Measurements from ENCODE around the gene GATA1.
A peak's percentile ranks its signal among the peaks of the same experiment; 100 is the strongest.

GATA1 gene

DNA sequence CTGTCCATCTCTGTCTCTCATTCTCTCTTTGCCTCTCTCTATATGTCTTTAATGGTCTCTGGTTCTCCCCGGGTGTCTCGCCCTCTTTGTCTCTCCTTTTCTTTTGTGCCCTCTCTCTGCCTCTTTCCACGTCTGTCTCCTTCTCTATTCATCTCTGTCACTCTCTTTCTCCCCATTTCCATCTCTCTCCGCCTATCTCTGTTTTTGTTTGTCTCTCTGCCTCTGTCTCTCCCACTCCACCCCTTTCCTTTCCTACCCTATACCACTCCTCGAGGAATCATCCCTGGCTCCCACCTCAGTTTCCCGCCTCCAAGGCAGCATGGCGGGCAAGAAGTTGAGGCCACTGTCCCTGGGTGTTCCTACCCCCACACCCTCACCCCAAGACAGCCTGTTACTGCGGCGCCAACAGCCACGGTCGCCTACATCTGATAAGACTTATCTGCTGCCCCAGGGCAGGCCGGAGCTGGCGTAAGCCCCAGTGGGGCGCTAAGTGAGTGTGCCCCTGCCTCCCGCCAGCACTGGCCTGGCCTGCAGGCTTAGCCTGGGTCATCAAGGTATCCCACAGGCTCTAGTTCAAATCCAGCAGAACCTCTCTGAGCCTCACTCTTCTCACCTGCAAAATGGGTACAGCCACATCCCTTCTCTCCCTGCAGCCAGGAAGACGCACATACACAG lies 713 bp upstream of the GATA1 start:
- DNase-seq = no peak

GRCh38 chrX:48786825-48787504 lies 575 bp downstream of the GATA1 start:
- DNase-seq = no peak

GRCh38 chrX:48787505-48788443 lies 1.4 kb downstream of the GATA1 start:
- no peak for DNase-seq

GRCh38 chrX:48789366-48790220 lies 3.2 kb downstream of the GATA1 start:
- no peak for DNase-seq

DNA sequence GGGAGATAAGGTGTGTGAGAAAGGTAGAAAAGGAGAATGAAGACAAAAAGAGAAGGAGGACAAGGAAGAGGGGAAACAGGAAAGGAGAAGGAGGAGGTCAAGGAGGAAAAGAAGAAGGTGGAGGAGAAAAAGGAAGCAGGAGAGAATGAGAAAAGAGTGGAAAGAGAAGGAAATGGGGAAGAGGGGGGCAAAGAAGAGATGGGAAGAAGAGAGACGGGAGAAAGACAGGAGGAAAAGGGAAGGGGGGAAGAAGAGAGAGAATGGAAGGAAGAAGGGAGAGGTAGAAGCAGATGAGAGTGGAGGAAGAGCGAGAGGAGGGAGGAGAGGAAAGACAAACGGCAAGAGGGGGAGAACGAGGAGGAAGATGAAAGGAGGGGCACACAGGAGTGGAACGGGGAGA lies 4.1 kb downstream of the GATA1 start:
- DNase-seq = no peak

DNA sequence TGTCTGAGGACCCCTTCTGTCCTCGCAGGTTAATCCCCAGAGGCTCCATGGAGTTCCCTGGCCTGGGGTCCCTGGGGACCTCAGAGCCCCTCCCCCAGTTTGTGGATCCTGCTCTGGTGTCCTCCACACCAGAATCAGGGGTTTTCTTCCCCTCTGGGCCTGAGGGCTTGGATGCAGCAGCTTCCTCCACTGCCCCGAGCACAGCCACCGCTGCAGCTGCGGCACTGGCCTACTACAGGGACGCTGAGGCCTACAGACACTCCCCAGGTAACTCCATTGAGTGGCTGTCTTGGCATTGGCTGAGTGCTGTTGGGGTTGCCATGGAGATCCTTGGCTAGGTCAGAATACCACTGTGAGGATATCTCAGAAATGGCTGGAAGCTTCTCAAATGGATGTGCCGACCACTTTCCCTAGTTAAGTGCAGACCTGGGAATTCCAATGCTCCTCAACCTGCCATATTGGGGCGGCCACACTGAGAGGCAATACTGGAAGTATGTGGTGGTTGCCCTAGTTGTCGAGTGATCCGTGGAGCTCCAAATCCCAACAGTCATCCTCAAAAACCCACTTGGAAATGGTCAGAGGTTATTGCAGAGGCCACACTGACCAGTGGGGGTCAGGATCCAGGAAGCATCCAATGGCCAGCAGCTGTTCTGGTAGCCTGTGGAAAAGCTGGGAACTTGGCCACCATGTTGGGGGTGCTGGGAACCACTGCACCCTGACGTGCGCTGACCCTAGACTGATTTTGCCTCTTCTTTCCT lies 4.9 kb downstream of the GATA1 start:
- no peak for DNase-seq

- DNase-seq = no peak
Measured at GRCh38 chrX:48792219-48792618, 5.8 kb downstream of the GATA1 start.

DNA sequence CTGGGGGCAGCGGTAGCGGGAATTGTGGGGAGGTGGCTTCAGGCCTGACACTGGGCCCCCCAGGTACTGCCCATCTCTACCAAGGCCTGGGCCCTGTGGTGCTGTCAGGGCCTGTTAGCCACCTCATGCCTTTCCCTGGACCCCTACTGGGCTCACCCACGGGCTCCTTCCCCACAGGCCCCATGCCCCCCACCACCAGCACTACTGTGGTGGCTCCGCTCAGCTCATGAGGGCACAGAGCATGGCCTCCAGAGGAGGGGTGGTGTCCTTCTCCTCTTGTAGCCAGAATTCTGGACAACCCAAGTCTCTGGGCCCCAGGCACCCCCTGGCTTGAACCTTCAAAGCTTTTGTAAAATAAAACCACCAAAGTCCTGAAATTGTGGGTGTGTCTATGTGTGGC lies 7.5 kb downstream of the GATA1 start:
- no peak for DNase-seq

DNA sequence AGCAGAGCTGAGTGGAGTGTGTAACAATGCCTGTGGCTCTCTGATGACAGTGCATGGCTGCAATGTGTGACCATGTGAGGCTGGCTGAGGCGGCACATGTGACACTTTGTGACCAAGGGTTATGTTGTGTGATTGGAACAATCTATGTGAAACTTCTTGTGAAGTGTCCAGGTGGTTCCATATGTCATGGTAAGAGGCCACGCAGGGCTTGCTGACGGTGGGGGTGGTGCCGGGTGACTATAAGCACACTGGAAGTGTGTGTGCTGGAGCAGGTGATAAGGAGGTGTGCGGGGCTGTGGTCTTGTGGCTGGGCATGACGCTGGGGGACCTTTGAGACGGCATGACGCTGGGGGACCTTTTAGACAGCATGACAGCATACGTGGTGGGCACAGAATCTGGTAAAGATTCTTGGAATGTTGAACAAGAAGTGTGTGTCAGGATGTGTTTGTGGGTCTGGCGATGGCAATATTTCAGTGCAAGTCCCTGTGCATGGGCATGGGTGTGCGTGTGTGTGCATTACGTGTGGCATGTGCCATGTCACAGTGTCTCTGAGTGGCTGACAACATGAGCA lies 8.0 kb downstream of the GATA1 start:
- DNase-seq = no peak

- DNase-seq = no peak
Measured at GRCh38 chrX:48794911-48795515, 8.6 kb downstream of the GATA1 start.

- no peak for DNase-seq
Measured at GRCh38 chrX:48798318-48798717, 11.9 kb downstream of the GATA1 start.

DNA sequence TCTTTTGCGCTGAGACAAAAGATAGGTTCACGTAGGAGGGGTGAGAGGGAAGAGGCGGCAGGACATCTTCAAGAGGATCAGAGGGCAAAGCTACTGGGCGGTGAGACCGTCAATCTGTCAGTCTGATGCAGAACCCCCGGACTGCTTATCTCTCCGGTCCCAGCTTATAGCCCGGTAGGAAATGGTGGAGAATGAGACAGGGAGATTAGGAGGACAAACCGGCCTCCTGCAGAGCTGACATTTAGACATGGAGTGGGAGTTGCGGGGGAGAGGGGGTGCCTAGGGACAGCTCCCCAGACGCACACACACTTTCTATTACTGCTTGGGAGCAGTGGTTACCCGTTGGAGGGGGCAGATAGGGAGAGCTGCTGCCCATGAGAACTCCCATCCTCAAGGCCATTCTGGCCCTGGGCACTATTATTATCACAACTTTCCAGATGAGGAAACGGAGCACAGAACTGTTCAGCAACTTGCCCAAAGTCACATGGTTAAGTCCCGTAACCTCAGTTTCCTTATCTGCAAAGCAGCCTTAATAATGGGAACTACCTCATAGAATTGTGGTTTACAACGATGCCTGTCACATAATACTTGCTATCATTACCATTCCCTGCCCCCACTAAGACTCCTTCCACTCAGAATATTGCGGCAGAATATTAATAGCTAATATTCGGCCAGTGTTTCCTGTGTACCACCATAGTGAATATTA lies 14.3 kb downstream of the GATA1 start:
- DNase-seq = no peak

GRCh38 chrX:48801280-48802088 lies 15.1 kb downstream of the GATA1 start, which contains the start of gene HDAC6:
Gene HDAC6, plus strand, starts transcription at chrX:48802067. Its CDS starts 626 bp downstream, at chrX:48802693.
- peak; percentile 98 for DNase-seq

DNA sequence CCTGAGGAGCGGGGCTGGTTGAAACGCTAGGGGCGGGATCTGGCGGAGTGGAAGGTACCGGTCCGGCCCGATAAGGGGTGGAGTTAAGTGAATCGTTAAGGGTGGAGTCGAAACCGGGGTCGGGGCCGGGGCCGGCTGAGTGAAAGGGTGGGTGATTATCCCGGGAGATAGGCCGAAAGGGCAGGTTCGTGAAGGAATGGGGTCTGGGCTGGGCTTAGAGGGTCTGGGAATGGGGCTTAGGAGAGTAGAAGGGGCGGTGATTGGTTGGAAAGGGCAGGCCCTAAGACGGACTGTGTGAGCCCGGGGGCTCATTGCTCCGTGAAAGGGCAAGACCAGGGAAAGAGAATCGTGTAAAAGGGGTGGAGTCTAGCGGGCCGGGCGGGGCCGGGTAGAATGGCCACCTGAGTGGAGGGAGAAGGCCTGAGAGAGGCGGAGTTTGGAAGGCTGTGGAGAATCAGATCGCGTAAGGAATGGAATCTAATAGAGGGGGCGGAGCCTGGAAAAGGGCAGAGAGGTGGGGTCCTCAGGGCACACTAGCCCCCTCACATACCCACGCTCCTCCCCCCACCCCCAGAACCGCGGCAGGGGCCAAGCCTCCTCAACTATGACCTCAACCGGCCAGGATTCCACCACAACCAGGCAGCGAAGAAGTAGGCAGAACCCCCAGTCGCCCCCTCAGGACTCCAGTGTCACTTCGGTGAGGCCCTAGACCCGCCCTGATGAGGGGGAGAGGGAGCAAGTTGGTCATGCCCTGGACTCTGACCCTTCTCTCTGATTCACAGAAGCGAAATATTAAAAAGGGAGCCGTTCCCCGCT lies 15.9 kb downstream of the GATA1 start:
- DNase-seq = peak; percentile 87

GRCh38 chrX:48802905-48803200 lies 16.5 kb downstream of the GATA1 start:
- DNase-seq = no peak

DNA sequence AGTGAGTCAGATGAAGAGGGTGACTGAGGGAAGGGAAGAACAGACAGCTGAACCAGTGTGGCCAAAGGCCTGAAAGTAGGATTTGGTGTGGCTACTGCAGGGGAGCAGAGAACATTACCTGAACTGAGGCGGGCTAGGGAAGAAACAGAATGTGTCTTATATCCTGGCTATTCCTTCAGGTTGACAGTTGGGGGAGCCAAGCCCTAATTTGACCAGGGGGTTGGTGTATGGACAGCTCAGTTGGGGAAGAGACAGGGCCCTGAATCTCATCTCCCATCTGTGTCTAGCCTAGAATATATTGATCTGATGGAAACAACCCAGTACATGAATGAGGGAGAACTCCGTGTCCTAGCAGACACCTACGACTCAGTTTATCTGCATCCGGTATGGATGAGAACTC lies 19.7 kb downstream of the GATA1 start:
- DNase-seq = no peak

DNA sequence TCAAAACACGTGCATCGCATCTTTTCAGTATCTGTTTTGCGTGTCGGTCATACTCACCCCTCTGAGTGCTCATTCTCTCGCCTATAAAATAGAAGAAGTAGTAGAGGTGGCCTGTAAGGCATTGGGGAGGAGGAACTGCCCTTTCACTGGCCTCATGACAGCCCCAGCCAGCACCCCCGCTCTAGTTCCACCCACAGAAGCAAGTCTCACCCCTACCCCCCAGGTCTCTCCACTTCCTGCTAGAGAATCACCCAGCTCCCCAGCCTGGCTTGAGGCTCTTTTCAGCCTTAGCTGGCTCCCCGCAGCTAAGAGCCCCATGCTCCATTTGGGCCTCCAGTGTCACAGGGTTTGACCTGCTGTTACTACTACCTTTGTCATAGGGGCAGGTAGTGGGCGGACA lies 27.3 kb downstream of the GATA1 start:
- DNase-seq = no peak

GRCh38 chrX:48814722-48815121 lies 28.3 kb downstream of the GATA1 start:
- DNase-seq = no peak

DNA sequence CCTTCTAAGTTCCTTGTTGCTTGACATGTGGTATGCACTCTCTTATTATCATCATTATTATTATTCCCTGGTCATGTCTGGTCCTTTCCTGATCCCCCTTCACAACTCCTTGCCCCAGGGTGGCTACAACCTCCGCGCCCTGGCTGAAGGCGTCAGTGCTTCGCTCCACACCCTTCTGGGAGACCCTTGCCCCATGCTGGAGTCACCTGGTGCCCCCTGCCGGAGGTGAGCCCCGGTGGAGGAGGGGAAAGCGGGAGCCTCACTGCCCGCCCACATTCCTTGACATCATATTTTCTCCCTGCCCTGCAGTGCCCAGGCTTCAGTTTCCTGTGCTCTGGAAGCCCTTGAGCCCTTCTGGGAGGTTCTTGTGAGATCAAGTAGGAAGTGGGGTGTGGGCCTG lies 28.9 kb downstream of the GATA1 start:
- DNase-seq = no peak

Measured in left hindlimb (tissue), 1 donor.